Liver (tissue), 3 donors: Measurements from ENCODE around the gene PRDX2.

ENCODE experiments used
- EGR1 ChIP-seq, 2 donors: IDR thresholded peaks; 2 replicates each; pipeline ENCODE4 v1.6.1; 2016 to 2018; ENCODE audit warnings: antibody characterized with exemption in 2 of 2, low read depth in 2 of 2
- GABPA ChIP-seq, 2 donors: IDR thresholded peaks in 1 of 2; conservative IDR thresholded peaks in 1 of 2; 2 replicates each; pipeline ENCODE4 v1.6.1; 2016; ENCODE audit warnings: antibody characterized with exemption in 2 of 2, mild to moderate bottlenecking in 1 of 2, moderate library complexity in 1 of 2
- HNF4A ChIP-seq, 2 donors: conservative IDR thresholded peaks; 2 replicates each; pipeline ENCODE4 v1.6.1; 2016; ENCODE audit warnings: antibody characterized with exemption in 2 of 2, mild to moderate bottlenecking in 2 of 2
- HNF4G ChIP-seq: IDR thresholded peaks from 2 replicates; pipeline ENCODE4 v1.6.1; 2016; ENCODE audit warnings: antibody characterized with exemption
- JUND ChIP-seq, 2 donors: IDR thresholded peaks; 2 replicates each; pipeline ENCODE4 v1.6.1; 2016; ENCODE audit warnings: antibody characterized with exemption in 2 of 2
- RAD21 ChIP-seq, 2 donors: IDR thresholded peaks; 2 replicates each; pipeline ENCODE4 v1.6.1; 2016; ENCODE audit warnings: antibody characterized with exemption in 2 of 2, mild to moderate bottlenecking in 2 of 2
- RXRA ChIP-seq, 2 donors: IDR thresholded peaks; 2 replicates each; pipeline ENCODE4 v1.6.1; 2017 to 2018; ENCODE audit warnings: antibody characterized with exemption in 2 of 2, mild to moderate bottlenecking in 1 of 2
- SP1 ChIP-seq: IDR thresholded peaks from 2 replicates; pipeline ENCODE4 v1.6.1; 2018; ENCODE audit warnings: antibody characterized with exemption, mild to moderate bottlenecking
- TAF1 ChIP-seq: conservative IDR thresholded peaks from 2 replicates; pipeline ENCODE4 v1.6.1; 2016; ENCODE audit warnings: antibody characterized with exemption, mild to moderate bottlenecking
- YY1 ChIP-seq: IDR thresholded peaks from 2 replicates; pipeline ENCODE4 v1.6.1; 2016; ENCODE audit warnings: antibody characterized with exemption, mild to moderate bottlenecking
- TF ChIP-seq, protein P1 (sequence below): fragments of 150-350 bp; IDR thresholded peaks from 2 replicates; pipeline ENCODE4 v1.5.1; 2017; ENCODE audit warnings: improper control_type of control experiment, low read depth, low read length; ENCODE audit not compliant: missing input control
- TF ChIP-seq, protein P2 (sequence below): IDR thresholded peaks from 2 replicates; pipeline ENCODE4 v1.6.1; 2016; ENCODE audit warnings: antibody characterized with exemption, mild to moderate bottlenecking
- TF ChIP-seq, protein P3 (sequence below): IDR thresholded peaks from 2 replicates; pipeline ENCODE4 v1.6.1; 2016; ENCODE audit warnings: antibody characterized with exemption
- TF ChIP-seq, protein P4 (sequence below): IDR thresholded peaks from 2 replicates; pipeline ENCODE4 v1.6.1; 2016; ENCODE audit warnings: antibody characterized with exemption
- donor health status: healthy.
- donor health status: healthy.

DNA sequence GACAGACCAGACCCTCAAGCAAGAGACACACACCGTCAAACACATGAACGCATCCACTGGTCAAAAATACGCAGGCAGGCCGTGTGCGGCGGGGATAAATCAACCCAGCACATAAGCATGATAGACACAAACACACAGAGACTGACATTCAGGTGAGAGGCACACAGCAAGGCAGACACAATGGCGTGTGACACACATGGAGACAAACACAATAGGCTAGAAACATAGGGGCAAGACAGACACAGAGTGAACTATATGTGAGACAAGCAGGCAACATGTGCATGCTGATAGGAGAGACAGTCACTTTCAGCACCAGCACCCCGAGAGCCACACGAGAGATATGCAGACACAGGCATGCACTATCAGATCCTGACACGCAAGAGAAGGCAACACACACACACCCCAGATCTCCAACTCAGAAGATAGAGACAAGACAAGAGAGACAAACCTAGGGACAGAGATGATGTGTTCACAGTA, 17.2 kb downstream of the PRDX2 start:
- TF ChIP-seq, protein P1, sequence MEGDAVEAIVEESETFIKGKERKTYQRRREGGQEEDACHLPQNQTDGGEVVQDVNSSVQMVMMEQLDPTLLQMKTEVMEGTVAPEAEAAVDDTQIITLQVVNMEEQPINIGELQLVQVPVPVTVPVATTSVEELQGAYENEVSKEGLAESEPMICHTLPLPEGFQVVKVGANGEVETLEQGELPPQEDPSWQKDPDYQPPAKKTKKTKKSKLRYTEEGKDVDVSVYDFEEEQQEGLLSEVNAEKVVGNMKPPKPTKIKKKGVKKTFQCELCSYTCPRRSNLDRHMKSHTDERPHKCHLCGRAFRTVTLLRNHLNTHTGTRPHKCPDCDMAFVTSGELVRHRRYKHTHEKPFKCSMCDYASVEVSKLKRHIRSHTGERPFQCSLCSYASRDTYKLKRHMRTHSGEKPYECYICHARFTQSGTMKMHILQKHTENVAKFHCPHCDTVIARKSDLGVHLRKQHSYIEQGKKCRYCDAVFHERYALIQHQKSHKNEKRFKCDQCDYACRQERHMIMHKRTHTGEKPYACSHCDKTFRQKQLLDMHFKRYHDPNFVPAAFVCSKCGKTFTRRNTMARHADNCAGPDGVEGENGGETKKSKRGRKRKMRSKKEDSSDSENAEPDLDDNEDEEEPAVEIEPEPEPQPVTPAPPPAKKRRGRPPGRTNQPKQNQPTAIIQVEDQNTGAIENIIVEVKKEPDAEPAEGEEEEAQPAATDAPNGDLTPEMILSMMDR = no peak
- TF ChIP-seq, protein P2, sequence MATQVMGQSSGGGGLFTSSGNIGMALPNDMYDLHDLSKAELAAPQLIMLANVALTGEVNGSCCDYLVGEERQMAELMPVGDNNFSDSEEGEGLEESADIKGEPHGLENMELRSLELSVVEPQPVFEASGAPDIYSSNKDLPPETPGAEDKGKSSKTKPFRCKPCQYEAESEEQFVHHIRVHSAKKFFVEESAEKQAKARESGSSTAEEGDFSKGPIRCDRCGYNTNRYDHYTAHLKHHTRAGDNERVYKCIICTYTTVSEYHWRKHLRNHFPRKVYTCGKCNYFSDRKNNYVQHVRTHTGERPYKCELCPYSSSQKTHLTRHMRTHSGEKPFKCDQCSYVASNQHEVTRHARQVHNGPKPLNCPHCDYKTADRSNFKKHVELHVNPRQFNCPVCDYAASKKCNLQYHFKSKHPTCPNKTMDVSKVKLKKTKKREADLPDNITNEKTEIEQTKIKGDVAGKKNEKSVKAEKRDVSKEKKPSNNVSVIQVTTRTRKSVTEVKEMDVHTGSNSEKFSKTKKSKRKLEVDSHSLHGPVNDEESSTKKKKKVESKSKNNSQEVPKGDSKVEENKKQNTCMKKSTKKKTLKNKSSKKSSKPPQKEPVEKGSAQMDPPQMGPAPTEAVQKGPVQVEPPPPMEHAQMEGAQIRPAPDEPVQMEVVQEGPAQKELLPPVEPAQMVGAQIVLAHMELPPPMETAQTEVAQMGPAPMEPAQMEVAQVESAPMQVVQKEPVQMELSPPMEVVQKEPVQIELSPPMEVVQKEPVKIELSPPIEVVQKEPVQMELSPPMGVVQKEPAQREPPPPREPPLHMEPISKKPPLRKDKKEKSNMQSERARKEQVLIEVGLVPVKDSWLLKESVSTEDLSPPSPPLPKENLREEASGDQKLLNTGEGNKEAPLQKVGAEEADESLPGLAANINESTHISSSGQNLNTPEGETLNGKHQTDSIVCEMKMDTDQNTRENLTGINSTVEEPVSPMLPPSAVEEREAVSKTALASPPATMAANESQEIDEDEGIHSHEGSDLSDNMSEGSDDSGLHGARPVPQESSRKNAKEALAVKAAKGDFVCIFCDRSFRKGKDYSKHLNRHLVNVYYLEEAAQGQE = no peak
- TF ChIP-seq GABPA (IDR thresholded peaks at IDR 0.05 in 1 of 2, conservative IDR thresholded peaks at IDR 0.05 in 1 of 2) (no peak), YY1 (no peak), TAF1 (no peak), HNF4A (conservative IDR thresholded peaks at IDR 0.05) (no peak), EGR1 (IDR thresholded peaks at IDR 0.05; ENCODE audit: low read depth in 2 of 2) (no peak), HNF4G (no peak), RAD21 (IDR thresholded peaks at IDR 0.05) (no peak), JUND (IDR thresholded peaks at IDR 0.05) (no peak), RXRA (IDR thresholded peaks at IDR 0.05) (no peak), SP1 (no peak)
- TF ChIP-seq, protein P3, sequence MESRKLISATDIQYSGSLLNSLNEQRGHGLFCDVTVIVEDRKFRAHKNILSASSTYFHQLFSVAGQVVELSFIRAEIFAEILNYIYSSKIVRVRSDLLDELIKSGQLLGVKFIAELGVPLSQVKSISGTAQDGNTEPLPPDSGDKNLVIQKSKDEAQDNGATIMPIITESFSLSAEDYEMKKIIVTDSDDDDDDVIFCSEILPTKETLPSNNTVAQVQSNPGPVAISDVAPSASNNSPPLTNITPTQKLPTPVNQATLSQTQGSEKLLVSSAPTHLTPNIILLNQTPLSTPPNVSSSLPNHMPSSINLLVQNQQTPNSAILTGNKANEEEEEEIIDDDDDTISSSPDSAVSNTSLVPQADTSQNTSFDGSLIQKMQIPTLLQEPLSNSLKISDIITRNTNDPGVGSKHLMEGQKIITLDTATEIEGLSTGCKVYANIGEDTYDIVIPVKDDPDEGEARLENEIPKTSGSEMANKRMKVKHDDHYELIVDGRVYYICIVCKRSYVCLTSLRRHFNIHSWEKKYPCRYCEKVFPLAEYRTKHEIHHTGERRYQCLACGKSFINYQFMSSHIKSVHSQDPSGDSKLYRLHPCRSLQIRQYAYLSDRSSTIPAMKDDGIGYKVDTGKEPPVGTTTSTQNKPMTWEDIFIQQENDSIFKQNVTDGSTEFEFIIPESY = no peak
- TF ChIP-seq, protein P4, sequence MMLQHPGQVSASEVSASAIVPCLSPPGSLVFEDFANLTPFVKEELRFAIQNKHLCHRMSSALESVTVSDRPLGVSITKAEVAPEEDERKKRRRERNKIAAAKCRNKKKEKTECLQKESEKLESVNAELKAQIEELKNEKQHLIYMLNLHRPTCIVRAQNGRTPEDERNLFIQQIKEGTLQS = no peak
